ENCODE results near the gene RNF220. TPM values are rescaled to one million over a fixed set of nuclear protein-coding genes. Genes with fewer than 3 reads are reported as not detected.

Gene RNF220
- total and polyA plus RNA-seq, 11 donors: 54.2 to 108 (median 62.4) TPM

DNA sequence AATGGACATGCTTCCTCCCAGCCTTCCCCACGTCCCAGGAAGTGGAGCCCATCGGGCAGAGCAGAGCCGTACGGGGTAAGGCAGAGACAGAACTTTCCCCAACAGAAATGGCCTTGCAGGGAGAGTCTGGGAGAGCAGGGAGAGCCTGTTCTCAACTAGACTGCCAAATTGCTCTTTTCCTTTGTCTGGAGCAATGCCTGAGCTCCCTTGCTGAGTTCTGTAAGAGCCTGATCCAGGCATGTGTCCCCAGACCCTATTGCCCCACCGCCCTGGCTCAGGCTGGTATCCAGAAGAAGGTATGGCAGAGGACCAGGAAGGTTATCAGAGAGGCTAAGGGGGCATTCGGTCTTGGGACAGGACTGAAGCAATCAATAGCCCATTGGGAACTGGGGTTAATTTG is 189.3 kb downstream of the RNF220 start:
- no peak for ATAC-seq
- intact Hi-C loops (cut with DNase I): loop anchor here in 8 of 10 donors (2.0 to 10.0 kb wide), 7 partner anchors 90 to 590 kb away; partner anchors contain the start of gene DMAP1 (in 2 of the 8)
- Histone ChIP-seq H3K4me1 (peaks cover 0 to 3% (median 0%) of the 10 kb centered on the region in 12 donors), H3K36me3 (no peaks in the 10 kb centered on the region), H3K9me3 (no peaks in the 10 kb centered on the region), H3K27ac (no peak overlapping the region), H3K27me3 (peaks cover 0 to 5% (median 0%) of the 10 kb centered on the region in 9 donors), H3K4me3 (no peak overlapping the region)
- WGBS, 4 donors: 79 to 85% (median 81%) methylated on average over 6 of the region's 6 CpGs
- TF ChIP-seq POLR2A (IDR thresholded peaks at IDR 0.05): no peak
- TF ChIP-seq CTCF (IDR thresholded peaks at IDR 0.05): no peak
- DNase-seq: no peak

- no peaks in the 10 kb centered on the region for H3K36me3 ChIP-seq
- ATAC-seq (peak; percentile 92 to 96 (median 94)), DNase-seq (peak; percentile 77 to 93 (median 79))
- H3K4me3 ChIP-seq: no peak overlapping the region
- peaks cover 0 to 11% (median 0%) of the 10 kb centered on the region in 9 donors for H3K27me3 ChIP-seq
- H3K4me1 ChIP-seq: peaks cover 0 to 3% (median 0%) of the 10 kb centered on the region in 12 donors
- WGBS, 4 donors: 19 to 22% (median 19%) methylated on average over 11 to 14 of the region's 14 CpGs
- H3K9me3 ChIP-seq: no peaks in the 10 kb centered on the region
- intact Hi-C loops (cut with DNase I): loop anchor here (1.0 to 10.0 kb wide), 11 partner anchors 90 to 590 kb away; partner anchors contain the start of gene DMAP1 (in 2 of the 10)
- TF ChIP-seq CTCF (IDR thresholded peaks at IDR 0.05) (peak in 11 of 12 donors; percentile 88 to 99 (median 98)), POLR2A (IDR thresholded peaks at IDR 0.05) (no peak)
- no peak overlapping the region for H3K27ac ChIP-seq
These were observed 190.0 kb downstream of the RNF220 start for GRCh38 chr1:44594871-44595735.

GRCh38 chr1:44596511-44596910 is 191.5 kb downstream of the RNF220 start:
- H3K4me3 ChIP-seq: no peak overlapping the region
- no peaks in the 10 kb centered on the region for H3K9me3 ChIP-seq
- H3K27ac ChIP-seq: no peak overlapping the region
- ATAC-seq: no peak
- peaks cover 0 to 3% (median 0%) of the 10 kb centered on the region in 12 donors for H3K4me1 ChIP-seq
- TF ChIP-seq CTCF (IDR thresholded peaks at IDR 0.05) (no peak), POLR2A (IDR thresholded peaks at IDR 0.05) (no peak)
- no peak for DNase-seq
- H3K36me3 ChIP-seq: no peaks in the 10 kb centered on the region
- WGBS, 4 donors: 51 to 61% (median 56%) methylated on average over 4 of the region's 4 CpGs
- intact Hi-C loops (cut with DNase I): loop anchor here in 9 of 10 donors (5.0 to 10.0 kb wide), 7 partner anchors 92 to 592 kb away; partner anchors contain the start of gene DMAP1 (in 2 of the 9)
- H3K27me3 ChIP-seq: peaks cover 0 to 20% (median 0%) of the 10 kb centered on the region in 9 donors

DNA sequence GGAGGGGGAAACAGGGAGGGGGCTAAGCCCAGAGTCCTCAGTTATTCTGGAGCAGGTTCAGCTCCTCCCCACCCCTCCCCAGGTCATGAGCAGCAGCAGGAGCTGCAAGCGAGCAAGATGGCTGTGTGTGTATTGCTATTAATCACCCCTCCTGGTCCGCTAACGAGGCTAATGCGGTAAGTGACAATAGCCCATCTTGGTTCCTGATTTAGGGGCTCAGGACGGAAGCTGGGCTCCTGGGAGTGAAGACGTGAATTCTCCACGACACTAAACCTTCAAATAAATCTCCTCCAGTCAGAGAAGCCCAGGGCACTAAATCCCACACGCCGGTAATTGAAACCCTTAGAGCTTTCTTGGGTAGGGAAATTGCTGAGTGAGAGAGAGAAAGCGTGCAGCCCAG is 193.1 kb downstream of the RNF220 start:
- 77 to 82% (median 81%) methylated on average over 10 of the region's 10 CpGs for WGBS, 4 donors
- no peak for DNase-seq
- Histone ChIP-seq H3K4me1 (peaks cover 0 to 3% (median 0%) of the 10 kb centered on the region in 12 donors), H3K36me3 (no peaks in the 10 kb centered on the region), H3K27ac (no peak overlapping the region), H3K4me3 (no peak overlapping the region), H3K27me3 (peaks cover 0 to 33% (median 0%) of the 10 kb centered on the region in 9 donors), H3K9me3 (no peaks in the 10 kb centered on the region)
- intact Hi-C loops (cut with DNase I): loop anchor here in 9 of 10 donors (5.0 to 10.0 kb wide), 7 partner anchors 93 to 593 kb away; partner anchors contain the start of gene DMAP1 (in 2 of the 9)
- TF ChIP-seq POLR2A (IDR thresholded peaks at IDR 0.05) (no peak), CTCF (IDR thresholded peaks at IDR 0.05) (no peak)
- ATAC-seq: no peak

Measured in heart left ventricle (tissue), 16 donors.